HG03060 (cell line): ENCODE measurements around the gene GRIP1.

Source experiments
- ATAC-seq: cut with Tn5 transposase; IDR thresholded peaks from one replicate; pipeline ENCODE4 v1.9.1; 2021; ENCODE audit warnings: low read depth, moderate number of reproducible peaks; ENCODE audit not compliant: unreplicated experiment

Gene GRIP1

DNA sequence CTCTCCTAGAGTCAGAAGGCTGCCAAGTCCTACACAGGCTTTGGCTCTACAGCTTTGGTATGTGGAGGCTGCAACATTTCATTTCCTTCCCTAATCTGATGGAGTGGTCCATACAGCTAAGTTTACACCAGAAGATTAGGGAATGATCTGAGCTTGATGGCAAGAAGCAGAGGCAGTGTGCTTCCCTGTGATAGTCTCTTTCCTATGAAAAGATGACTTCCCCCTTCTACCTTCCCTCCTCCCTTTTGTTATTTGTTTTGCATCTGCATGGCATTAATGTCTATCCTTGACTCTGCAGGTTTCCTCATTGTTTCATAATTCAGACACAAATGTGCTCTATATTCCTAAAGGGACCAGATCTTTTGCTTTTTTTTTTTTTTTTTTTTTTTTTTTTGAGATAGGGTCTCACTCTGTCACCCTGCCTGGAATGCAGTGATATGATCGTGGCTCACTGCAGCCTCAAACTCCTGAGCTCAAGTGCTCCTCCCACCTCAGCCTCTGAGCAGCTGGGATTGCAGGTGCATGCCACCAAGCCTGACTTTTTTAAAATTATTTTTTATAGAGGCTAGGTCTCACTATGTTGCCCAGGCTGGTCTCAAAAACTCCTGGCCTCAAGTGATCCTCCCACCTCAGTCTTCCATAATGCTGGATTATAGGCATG is 76.3 kb downstream of the GRIP1 start:
- no peak for ATAC-seq

DNA sequence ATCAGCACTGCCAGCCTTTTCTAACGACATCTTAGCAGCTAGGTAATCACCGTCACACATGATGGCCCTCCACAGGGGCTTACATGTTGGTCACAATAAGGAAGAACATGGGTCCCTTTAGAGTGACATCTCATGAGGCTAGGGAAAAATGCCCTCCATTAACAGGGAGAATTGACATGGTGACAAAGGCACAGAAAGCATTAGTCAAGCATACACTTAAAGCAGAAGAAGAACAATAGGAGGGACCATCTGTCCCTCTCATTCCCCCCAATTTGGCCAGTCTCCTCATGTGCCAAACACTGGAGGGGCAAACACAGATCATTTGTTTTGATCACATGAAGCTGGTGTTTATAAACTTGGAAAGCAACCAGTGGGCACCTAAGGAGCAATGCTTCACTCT is 78.0 kb downstream of the GRIP1 start:
- no peak for ATAC-seq

DNA sequence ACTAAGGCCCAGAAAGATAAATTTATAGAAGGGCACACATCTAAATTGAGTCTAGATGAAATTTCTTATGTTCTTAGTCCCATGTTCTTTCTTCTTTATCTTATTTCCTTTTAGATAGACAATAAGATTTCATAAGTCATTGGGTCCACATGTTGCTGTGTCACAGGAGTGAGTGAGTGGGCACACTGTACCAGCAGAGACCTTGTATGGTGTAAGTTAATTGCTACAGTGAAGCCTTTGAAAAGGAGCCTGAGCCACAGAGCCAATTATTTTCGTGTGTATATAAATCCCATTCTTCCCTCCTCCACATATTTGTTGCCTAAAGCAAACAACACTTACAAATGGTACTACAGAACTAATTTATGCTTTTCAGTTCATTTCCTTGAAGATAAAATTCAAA is 79.1 kb downstream of the GRIP1 start:
- ATAC-seq = no peak

DNA sequence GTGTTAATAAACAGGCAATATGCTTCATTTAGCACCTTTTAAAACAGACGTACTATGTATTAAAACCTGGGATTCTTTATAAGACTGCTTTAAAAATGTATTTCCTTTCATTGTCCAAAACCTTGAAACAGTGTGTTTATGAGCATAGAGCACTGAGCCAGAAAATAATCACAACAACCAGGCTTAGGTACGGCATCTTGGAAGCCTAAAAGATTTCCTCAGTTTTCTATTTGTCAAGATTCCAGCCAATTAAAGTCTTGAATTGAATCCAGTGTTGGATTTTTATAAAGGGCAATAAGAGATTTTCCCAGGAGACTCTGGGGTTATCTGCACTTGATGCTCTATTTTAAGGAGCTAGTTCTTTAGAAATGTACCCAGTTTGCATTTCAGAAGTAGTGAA is 80.3 kb downstream of the GRIP1 start:
- no peak for ATAC-seq

DNA sequence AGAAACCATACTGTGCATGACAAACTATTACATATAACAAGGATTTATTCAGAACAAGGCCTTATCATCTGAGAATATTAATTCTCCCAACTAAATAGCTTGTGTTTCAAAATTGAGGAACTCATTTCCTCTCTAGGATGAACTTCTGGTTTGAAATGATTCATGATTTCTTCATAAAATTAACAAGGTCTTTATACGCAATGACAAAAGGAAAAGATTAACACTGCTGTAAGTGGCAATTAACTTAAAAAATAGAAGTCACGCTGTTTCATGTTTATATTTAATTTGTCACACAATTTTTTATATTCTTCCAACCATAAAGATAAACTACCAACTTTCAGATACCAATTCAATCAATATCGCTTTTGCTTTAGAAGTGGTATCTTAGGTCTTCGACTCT is 80.8 kb downstream of the GRIP1 start:
- no peak for ATAC-seq

DNA sequence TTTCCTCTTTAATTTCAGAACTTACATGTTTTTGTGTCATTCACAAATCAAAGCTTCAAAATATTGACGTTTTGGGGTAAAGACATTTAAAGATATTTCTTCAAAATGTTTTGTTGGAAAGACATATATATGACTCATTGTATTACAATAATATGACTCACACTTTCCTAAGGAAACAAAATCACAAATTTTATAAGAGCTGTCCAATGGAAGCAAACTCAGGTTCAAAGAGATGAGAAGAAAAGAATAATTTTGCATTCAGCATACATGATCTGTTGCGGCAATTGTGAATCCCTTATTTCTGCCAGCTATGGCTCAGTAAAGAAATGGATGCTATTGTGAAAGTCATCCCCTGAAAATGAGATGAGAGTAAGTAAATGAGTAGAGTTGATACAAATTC is 82.7 kb downstream of the GRIP1 start:
- ATAC-seq = no peak

DNA sequence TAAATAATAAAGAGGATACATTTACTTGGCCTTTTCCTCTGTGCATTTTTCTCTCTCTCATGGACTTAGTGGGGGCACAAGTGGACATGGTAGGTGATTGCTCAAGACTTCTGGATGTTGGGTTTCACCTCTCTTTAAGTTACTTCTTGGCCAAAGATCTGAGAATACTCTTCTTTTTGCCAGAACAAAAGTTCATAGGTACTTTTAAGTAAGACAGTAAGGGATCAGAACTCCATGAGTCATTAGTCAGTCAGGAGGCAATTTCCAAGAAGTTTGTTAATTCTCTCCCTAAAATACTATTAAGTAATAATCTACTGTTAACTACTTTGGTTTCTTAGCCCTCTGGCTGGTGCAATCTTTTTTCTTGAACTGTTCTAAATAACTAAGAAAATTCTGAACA is 84.2 kb downstream of the GRIP1 start:
- ATAC-seq = no peak

DNA sequence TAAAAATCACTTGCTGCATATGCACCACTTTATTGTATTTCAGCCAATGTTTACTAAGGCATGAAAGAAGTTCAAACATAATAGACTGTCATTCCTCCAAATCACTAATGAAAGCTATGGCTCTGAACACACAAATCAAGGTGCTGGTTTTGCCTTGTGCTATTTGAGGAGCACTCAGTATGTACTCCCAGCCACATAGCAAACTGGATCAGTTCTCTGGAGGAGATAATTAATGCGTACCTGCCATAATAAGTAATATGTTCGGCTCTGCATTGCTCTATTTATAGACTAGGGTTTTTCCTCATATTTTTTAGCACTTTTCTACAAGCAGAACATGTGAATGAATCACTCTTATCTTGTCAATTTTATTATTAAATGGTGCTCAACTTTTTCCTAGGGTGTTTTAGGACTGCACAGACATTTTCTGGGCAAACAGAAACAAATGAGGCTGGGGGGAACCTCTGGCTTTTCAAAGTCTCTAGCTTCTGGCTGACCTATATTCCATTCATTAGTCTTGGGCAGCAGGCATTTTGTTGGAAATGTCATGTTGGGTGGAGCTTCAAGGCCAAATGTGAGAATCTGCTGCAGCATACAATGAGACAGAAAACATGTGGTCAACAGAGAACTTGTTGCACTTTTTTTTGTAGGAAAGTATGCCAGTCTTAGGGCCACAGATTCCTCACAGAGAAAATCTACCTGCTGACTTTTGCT is 88.4 kb downstream of the GRIP1 start:
- no peak for ATAC-seq

DNA sequence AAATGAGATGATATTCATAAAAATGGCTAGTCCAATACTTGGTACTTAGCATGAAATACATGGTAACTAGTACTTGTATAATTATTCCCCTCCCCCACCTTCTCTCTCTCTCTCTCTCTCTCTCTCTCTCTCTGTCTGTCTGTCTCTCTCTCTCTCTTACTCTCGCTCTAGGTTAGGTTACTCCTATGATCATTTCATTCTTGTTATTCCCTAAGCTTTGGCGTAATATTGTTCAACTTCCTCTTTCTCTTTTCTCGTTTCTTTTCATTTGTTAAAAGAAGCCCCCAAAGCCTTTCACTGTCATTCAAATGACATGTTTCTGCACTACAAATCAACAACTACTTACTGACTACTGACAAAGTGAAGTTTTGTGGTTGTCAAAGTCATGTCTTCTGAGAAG is 89.8 kb downstream of the GRIP1 start:
- no peak for ATAC-seq

DNA sequence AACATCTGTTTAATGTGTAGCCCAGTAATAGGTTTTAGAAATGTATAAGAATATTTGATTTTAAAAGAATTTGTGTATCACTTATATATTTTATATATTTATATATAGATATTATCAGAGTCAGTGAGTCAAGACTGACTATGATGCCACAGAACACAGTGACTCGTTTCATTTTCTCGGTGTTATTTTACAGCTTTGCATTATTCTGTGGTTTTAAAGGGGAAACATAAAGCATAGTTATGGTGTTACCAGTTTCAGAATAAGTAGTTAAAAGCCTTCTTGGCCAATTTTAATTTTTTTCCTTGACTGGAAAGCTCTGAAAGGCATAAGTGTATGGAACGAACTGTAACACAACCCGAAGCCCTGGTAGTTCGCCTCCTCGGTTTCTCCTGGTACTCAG is 91.0 kb downstream of the GRIP1 start:
- no peak for ATAC-seq

DNA sequence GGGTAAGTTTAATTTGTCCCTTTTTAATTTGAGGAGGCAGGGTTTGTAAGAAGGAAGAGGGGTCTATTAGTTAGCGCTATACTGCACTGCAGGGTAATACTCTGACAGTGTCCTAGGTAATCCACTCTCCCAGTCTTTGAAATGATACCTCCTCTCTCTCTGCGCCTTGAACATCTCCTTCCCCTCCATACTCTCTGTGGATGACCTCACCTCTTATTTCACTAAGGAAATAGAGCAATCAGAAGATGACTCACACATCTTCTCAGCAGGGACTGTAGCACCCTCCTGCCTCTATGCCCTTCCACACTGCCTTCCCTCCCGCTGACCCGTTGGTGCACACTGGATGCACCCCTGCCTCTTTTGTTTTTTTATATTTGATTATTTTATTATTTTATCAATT is 94.2 kb downstream of the GRIP1 start:
- no peak for ATAC-seq

DNA sequence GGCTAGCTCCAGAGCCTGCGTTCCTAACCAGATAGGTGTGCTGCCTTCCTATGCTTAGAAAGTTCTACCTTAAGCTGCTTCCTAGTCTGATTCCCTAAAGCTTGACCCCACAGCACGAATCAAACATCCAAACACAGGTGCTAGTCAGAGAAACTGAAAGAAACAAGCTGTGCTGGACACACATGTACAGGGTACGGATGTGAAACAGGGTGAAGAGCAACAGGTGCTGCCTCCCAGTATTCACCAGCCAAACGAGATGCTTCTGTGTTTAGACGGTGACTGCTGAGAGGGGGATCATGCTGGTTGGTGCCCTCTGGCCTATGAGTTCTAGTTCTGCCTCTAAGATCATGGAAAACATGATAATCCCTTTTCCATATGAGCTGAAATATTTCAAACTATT is 105.3 kb downstream of the GRIP1 start:
- no peak for ATAC-seq

DNA sequence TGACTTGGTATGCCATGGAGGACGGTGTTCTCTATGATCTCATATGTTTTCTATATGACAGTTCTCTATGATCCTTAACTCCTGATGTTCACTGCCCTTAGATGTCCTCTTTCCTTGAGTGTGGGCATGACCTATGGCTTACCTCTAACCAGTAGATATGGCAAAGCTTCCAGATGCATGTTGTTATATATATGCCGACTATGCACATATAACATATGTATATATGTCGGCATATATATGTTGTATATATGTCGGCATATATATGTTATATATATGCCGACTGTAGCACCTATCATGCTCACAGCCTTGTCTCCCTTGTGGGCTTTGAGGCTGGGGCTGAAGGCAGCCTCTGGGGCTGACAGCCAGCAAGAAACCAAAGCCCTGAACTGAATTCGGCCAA is 106.0 kb downstream of the GRIP1 start:
- no peak for ATAC-seq

DNA sequence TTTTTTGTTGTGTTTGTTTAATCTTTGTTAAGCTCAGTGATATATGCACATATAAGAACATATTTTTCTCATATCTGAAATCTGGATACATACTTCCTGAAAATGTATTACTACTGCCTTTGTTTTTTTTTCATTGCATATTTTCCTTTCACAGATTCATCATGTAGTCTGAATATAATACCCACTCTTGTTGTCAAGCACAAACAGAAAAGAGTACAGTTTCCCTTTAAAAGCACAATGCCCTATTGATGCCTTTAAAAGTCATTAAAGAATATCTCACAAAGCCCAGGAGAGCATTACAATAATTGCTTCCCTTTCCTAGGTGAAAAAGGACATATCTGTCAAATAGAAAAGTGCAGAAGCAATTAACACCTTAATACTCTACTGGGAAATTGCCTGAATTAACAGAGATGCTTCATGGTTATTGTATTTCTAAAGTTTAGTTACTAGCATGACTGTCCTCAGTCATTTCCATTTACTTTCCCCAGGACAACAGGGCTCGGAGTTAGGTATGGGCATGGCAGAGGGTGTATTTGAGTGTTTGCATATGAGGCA is 107.4 kb downstream of the GRIP1 start:
- ATAC-seq = no peak

DNA sequence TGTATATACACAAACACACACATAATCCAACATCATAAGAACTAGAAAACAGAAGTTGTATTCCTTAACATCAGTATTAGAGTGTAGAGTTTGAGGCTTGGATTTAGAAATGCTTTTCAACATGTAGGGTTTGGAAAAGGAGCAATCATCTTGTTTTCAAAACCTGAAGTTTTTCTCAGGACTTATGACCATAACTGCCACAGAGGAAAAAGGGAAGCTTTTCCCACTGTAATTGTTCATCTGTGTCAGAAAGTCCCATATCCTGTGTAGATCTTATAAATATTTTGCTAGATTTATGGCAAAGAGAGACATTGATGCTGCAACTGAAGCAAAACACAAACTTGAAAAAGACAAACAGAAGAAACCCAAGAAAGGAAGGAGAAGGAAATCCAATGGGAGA is 115.7 kb downstream of the GRIP1 start:
- ATAC-seq = no peak

DNA sequence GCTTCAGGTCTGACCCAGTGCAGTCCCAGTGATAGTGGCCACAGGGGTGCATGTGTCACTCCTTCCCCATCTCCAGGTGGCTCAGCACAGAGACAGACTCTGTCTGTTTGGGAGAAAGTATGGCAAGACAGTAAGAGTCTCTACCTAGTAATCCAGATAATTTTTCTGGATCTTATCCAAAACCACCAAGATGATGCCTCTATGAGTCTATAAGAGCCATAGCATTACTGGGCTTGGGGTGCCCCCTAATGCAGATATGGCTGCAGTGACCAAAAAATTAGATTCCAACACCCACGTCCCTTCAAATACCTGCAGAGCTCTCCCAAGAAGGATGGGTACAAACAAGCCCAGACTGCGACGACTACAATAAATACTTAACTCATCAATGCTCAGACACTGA is 123.8 kb downstream of the GRIP1 start:
- ATAC-seq = no peak

DNA sequence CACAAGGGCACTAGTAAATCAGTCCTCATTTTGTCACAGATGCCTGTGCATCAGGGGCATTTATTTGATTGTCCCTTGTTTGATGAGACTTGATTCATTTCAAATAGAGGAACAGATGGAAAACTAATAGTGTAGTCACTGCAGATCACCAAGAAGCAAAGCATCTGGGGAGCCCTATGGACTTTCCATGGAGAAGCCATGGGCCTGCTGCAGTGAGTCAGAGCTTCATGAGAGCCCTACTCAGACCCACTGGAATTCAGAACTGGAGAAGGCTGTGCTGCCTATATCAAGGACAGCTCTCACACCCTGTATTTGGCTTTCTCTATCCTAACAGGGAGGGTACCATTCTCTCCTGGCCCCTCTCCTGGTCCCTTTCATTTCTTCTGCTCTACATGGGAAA is 126.2 kb downstream of the GRIP1 start:
- no peak for ATAC-seq

DNA sequence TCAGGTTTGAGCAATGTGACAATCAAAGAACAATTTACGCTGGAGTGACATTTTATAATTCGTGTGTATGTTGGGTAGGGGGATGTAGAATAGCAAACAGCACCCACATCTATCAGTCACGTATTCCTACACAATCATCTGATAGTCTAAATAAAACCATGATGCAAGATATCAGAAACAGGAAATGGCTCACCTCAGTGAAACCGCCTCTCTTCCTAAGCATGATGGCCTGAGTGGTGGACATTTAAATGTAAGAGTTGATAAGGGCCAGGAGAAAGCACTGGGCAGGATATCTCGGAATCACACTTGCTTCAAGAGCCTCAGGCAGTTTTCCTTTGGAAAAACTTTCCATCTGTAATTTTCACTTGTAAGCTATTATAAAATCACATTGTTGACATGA is 128.2 kb downstream of the GRIP1 start:
- ATAC-seq = no peak

DNA sequence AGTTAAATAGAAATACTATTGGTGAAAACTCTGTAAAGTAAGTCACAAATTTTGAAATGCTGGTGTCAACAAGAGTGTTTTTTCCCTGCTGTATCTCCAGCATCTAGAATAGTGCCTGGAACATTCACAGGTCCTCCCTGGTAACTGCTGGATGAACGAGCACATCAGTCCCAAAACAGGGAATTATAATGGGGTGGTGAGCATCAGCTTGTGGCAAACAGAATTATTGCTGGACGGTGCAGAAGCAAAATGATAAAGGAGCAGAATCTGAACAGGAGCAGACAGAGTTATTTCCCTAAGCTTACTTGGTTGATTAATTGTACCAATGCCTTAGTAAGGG is 129.9 kb downstream of the GRIP1 start:
- ATAC-seq = no peak

DNA sequence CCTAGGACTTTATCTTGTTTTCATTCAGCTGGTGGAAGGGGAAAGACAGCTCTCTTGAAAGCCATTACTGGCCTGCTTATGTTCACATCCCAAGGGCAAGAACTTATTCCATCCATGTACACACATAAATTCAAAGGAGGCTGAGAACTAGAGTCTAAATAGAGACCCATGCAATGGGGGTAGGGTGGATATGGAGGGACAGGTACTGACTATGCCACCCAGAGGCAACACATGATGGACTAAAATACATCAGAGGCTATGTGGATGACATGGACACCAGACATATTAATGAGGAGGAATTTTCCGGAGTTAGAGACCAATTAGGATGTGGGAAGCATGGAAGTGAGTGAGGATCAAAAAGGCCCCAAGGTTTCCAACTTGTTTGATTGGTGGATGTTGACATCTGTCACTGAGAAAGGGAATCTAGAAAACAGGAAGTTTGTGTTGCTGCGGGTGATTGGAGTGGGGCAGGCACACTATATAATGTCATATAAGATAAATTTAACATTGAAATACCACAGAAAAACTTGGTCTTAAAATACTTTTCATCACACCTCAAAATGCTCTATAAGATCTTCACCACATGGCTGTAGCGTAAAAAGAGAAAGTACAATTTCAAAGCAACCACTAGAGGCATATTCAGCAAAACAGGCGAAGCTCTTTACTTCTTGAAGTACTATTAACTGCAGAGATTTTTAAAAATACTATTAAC is 130.4 kb downstream of the GRIP1 start:
- ATAC-seq = no peak

DNA sequence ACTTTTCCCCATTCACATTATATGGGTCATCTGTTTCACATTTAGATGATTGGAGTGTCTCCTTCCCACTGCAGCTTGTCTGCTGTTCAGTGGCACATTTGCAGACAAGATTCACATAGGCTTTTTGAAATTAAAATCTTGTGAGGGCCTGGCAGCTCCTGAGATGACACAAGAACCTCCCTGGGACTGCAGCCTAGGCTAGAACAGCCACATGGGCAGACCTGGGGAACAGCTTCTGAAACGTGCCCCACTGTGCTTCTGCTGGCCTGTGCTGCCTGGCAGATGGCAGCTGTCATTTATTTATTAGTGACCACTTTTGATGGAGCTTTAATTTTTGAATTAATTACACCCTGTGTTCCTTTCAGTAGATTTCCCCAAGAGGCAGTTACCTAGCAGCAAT is 137.4 kb downstream of the GRIP1 start:
- ATAC-seq = no peak

DNA sequence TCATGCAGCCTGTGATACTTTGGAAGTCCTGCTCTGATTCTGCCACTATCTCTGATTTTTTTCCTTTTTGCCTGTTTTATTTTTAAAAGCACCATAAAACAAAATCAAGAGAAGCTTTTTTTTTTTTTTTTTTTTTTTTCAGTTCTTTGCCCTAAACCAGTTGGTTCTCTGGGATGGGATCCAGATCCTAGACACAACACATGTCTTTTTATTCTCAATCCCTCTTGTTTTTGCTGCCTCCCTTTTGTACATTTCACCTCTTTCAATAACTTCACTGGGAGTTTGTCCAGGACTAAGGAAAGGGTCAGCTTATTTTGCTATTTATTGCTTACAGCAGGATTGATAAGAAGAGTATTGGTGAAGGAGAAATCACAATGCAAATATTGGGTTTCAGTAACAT is 139.4 kb downstream of the GRIP1 start:
- no peak for ATAC-seq
